Endothelial cell of umbilical vein (primary cell): Measurements from ENCODE around the gene DPY19L3. TPM values are rescaled to one million over a fixed set of nuclear protein-coding genes. Genes with fewer than 3 reads are reported as not detected.

Experiments
- BruUV-seq: library from RNA; stranded (reverse); fragments of 400-500 nt; replicated peaks from 2 replicates; lab custom pipeline; 2021; lab: Mats Ljungman, UMichigan
- CTCF ChIA-PET: fragments of 300-600, 350-600 bp; sonication (Branson Sonifier 250); formaldehyde crosslinking; loops from one replicate; lab custom pipeline; 2021; ENCODE audit warnings: antibody characterized with exemption, inconsistent platforms; lab: Charles Lee
- POLR2A ChIA-PET: fragments of 300-600, 350-600 bp; sonication (Branson Sonifier 250); formaldehyde crosslinking; loops from one replicate; lab custom pipeline; 2021; ENCODE audit warnings: antibody characterized with exemption, inconsistent platforms; lab: Charles Lee
- DNase-seq: peaks from one replicate; pipeline ENCODE4 v3.0.0-alpha.2; 2011; ENCODE audit warnings: low read depth, low spot score
- FAIRE-seq: peaks from 2 replicates; lab custom pipeline; 2011; peaks lifted over from hg19 to GRCh38; lab: Jason Lieb, UNC
- H2AFZ ChIP-seq: 2 replicates; pipeline ENCODE4 v1.6.0; 2012; ENCODE audit warnings: low read depth, low read length, control low read depth, inconsistent platforms
- H3K27ac ChIP-seq: 2 replicates; pipeline ENCODE4 v1.5.1; 2011; ENCODE audit warnings: low read depth, mild to moderate bottlenecking, control low read depth, low read length, moderate library complexity; ENCODE audit not compliant: insufficient read depth
- H3K27me3 ChIP-seq, 2 experiments: 2 replicates each; pipeline versions ENCODE4 v1.6.0 to v1.6.1; 2011; ENCODE audit warnings: low read length in 2 of 2, mixed read lengths in 1 of 2; ENCODE audit not compliant: control insufficient read depth in 2 of 2, insufficient read depth in 2 of 2
- H3K36me3 ChIP-seq, 2 experiments: 2 replicates in 1 of 2; 3 replicates in 1 of 2; pipeline ENCODE4 v1.5.1; 2011; ENCODE audit warnings: low read length in 2 of 2, mild to moderate bottlenecking in 1 of 2, moderate library complexity in 1 of 2; ENCODE audit not compliant: control insufficient read depth in 2 of 2, insufficient read depth in 2 of 2; ENCODE audit errors: extremely low read depth in 1 of 2
- H3K4me1 ChIP-seq: 3 replicates; pipeline ENCODE4 v1.5.1; 2011; ENCODE audit warnings: mild to moderate bottlenecking, low read length; ENCODE audit not compliant: control insufficient read depth, insufficient read depth; ENCODE audit errors: extremely low read depth
- H3K4me2 ChIP-seq: 2 replicates; pipeline ENCODE4 v1.6.1; 2011; ENCODE audit warnings: low read length, control low read depth, mixed read lengths; ENCODE audit not compliant: insufficient read depth
- H3K4me3 ChIP-seq, 3 experiments: fragments of 200-600 bp in 1 of 3; sonication (generic), shearing (Covaris generic) in 1 of 3; replicated peaks in 1 of 3; 2 replicates each; pipeline ENCODE4 v1.5.1; 2011 to 2016; ENCODE audit warnings: control low read depth in 3 of 3, low read length in 3 of 3, mild to moderate bottlenecking in 2 of 3, inconsistent platforms in 1 of 3, low read depth in 1 of 3, moderate library complexity in 1 of 3; ENCODE audit not compliant: insufficient read depth in 1 of 3
- H3K79me2 ChIP-seq: 2 replicates; pipeline ENCODE4 v1.6.0; 2012; ENCODE audit warnings: low read length, inconsistent platforms; ENCODE audit not compliant: control insufficient read depth, insufficient read depth
- H3K9ac ChIP-seq: replicated peaks from 2 replicates; pipeline ENCODE3; 2011; ENCODE audit warnings: low read length, control low read depth; ENCODE audit not compliant: insufficient read depth; ENCODE audit errors: extremely low read depth
- H3K9me1 ChIP-seq: replicated peaks from 3 replicates; pipeline ENCODE4 v1.6.0; 2011; ENCODE audit warnings: mild to moderate bottlenecking, low read length; ENCODE audit not compliant: control insufficient read depth, insufficient read depth; ENCODE audit errors: extremely low read depth
- H3K9me3 ChIP-seq: replicated peaks from 2 replicates; pipeline ENCODE4 v1.5.1; 2012; ENCODE audit warnings: low read length, inconsistent platforms; ENCODE audit not compliant: control insufficient read depth, insufficient read depth
- H4K20me1 ChIP-seq: replicated peaks from 2 replicates; pipeline ENCODE3; 2011; ENCODE audit warnings: mild to moderate bottlenecking, low read length; ENCODE audit not compliant: control insufficient read depth, insufficient read depth; ENCODE audit errors: extremely low read depth
- EZH2 ChIP-seq: IDR thresholded peaks from 2 replicates; pipeline ENCODE4 v1.6.1; 2012; ENCODE audit warnings: borderline replicate concordance, low read depth, mild to moderate bottlenecking, moderate library complexity, low read length, inconsistent platforms; ENCODE audit not compliant: severe bottlenecking
- FOS ChIP-seq: IDR thresholded peaks from 2 replicates; pipeline ENCODE4 v1.6.1; 2011; ENCODE audit warnings: mild to moderate bottlenecking, low read length, moderate library complexity, borderline replicate concordance; ENCODE audit not compliant: insufficient read depth
- GATA2 ChIP-seq: IDR thresholded peaks from 2 replicates; pipeline ENCODE4 v1.7.0; 2011; ENCODE audit warnings: low read depth, mild to moderate bottlenecking, moderate library complexity, mixed read lengths, low read length; ENCODE audit not compliant: insufficient read length, insufficient read depth
- JUN ChIP-seq: IDR thresholded peaks from 2 replicates; pipeline ENCODE4 v1.6.1; 2011; ENCODE audit warnings: borderline replicate concordance, low read depth; ENCODE audit not compliant: insufficient read length, insufficient read depth
- MYC ChIP-seq: IDR thresholded peaks from one replicate; pipeline ENCODE4 v1.6.1; 2011; ENCODE audit warnings: mild to moderate bottlenecking, low read depth, low read length
- POLR2A ChIP-seq: IDR thresholded peaks from 2 replicates; pipeline ENCODE4 v1.6.1; 2012; ENCODE audit warnings: low read depth, mild to moderate bottlenecking, control low read depth, low read length
- POLR2AphosphoS5 ChIP-seq: IDR thresholded peaks from 2 replicates; pipeline ENCODE4 v1.6.1; 2012; ENCODE audit warnings: low read depth, mild to moderate bottlenecking, control low read depth, low read length, moderate library complexity; ENCODE audit not compliant: insufficient read depth
- dilution Hi-C: fragments of 300-500 bp; cut with MboI; formaldehyde crosslinking; loops from one replicate; pipeline ENCODE4 v1.15.0; 2019; ENCODE audit warnings: low sequenced_read_pairs; ENCODE audit not compliant: extremely low pct_ligation_motif_present
- intact Hi-C: fragments of 100-400 bp; cut with micrococcal nuclease; formaldehyde crosslinking; loops from one replicate; pipeline ENCODE4 v1.10.0; 2022
- polyA plus RNA-seq, 4 experiments: library from polyadenylated mRNA; depleted of rRNA in 3 of 4; stranded (reverse) in 3 of 4; unstranded in 1 of 4; fragments of >200 nt; gene quantifications; 2 replicates each; pipeline versions ENCODE4 v1.2.1 to v1.2.3, GENCODE V29; 2011 to 2012; ENCODE audit warnings: missing spikeins in 1 of 4
- total RNA-seq: library from RNA; stranded (reverse); gene quantifications from 2 replicates; pipeline ENCODE4 v1.2.3, GENCODE V29; 2021
- TF ChIP-seq, protein P1 (sequence below): IDR thresholded peaks from 2 replicates; pipeline ENCODE4 v1.6.1; 2011; ENCODE audit not compliant: insufficient read depth, insufficient read length
- TF ChIP-seq, protein P2 (sequence below), 2 donors: IDR thresholded peaks; 1 replicate in 1 of 2; 2 replicates in 1 of 2; pipeline ENCODE4 v1.5.1; 2011; ENCODE audit warnings: low read length in 2 of 2, mild to moderate bottlenecking in 2 of 2, moderate library complexity in 2 of 2, control low read depth in 1 of 2, inconsistent platforms in 1 of 2, low read depth in 1 of 2; ENCODE audit not compliant: insufficient read depth in 1 of 2; ENCODE audit errors: extremely low read depth in 1 of 2

Gene DPY19L3
- total and polyA plus RNA-seq, 2 donors (not counting 3 experiments of a cell fraction or from before 2014, with no cell fraction given) = 36.1 to 39.5 TPM

DNA sequence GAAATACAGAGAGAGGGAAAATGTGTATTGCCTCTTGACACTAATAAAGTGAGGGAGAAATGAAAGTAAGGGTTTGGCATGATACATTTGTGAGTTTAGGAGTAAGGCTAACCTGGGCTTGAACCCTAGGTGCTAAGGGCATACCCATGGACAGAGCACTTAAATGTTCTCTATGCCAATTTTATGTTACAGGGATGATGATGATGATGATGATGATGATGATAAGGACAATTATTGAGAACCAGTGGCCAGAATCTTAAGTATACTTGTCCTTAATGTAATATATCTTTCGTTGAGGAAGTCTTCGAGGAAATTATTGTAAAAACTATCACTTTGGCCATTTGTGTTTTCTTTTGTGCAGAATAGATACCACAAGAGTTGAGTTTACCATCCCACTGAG lies 33.2 kb downstream of the DPY19L3 start:
- H3K4me2 ChIP-seq = no peak overlapping the region
- no peak overlapping the region for H2AFZ ChIP-seq
- no peak for DNase-seq
- POLR2A ChIA-PET = no interaction called here
- no peaks in the 10 kb centered on the region for H3K27me3 ChIP-seq
- no TSS peak for BruUV-seq
- no peaks in the 10 kb centered on the region for H3K9me3 ChIP-seq
- peaks cover 7 to 8% of the 10 kb centered on the region in 2 experiments for H3K36me3 ChIP-seq
- H3K9ac ChIP-seq = no peak overlapping the region
- CTCF ChIA-PET = no interaction called here
- H4K20me1 ChIP-seq = no peaks in the 10 kb centered on the region
- intact Hi-C loops = no loop called here
- no peak for FAIRE-seq
- H3K4me1 ChIP-seq = no peaks in the 10 kb centered on the region
- H3K79me2 ChIP-seq = no peaks in the 10 kb centered on the region
- dilution Hi-C loops = no loop called here
- H3K27ac ChIP-seq = no peak overlapping the region
- TF ChIP-seq GATA2 (no peak), POLR2AphosphoS5 (no peak), MYC (no peak), POLR2A (no peak), FOS (no peak), JUN (no peak), EZH2 (no peak)
- TF ChIP-seq, protein P1, sequence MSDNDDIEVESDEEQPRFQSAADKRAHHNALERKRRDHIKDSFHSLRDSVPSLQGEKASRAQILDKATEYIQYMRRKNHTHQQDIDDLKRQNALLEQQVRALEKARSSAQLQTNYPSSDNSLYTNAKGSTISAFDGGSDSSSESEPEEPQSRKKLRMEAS = no peak
- TF ChIP-seq, protein P2, sequence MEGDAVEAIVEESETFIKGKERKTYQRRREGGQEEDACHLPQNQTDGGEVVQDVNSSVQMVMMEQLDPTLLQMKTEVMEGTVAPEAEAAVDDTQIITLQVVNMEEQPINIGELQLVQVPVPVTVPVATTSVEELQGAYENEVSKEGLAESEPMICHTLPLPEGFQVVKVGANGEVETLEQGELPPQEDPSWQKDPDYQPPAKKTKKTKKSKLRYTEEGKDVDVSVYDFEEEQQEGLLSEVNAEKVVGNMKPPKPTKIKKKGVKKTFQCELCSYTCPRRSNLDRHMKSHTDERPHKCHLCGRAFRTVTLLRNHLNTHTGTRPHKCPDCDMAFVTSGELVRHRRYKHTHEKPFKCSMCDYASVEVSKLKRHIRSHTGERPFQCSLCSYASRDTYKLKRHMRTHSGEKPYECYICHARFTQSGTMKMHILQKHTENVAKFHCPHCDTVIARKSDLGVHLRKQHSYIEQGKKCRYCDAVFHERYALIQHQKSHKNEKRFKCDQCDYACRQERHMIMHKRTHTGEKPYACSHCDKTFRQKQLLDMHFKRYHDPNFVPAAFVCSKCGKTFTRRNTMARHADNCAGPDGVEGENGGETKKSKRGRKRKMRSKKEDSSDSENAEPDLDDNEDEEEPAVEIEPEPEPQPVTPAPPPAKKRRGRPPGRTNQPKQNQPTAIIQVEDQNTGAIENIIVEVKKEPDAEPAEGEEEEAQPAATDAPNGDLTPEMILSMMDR (IDR thresholded peaks at IDR 0.05; ENCODE audit: extremely low read depth in 1 of 2, insufficient read depth in 1 of 2, low read depth in 1 of 2, low read length in 2 of 2) = no peak
- H3K4me3 ChIP-seq = no peak overlapping the region
- no peaks in the 10 kb centered on the region for H3K9me1 ChIP-seq
